WTC11 (cell line): Measurements from ENCODE around the gene NEAT1.

Source experiments
- CREB1 ChIP-seq: sonication (generic); formaldehyde crosslinking; IDR thresholded peaks from 2 replicates; pipeline ENCODE4 v1.8.0; 2023; ENCODE audit warnings: mild to moderate bottlenecking, missing genetic modification reagents
- ESRRA ChIP-seq: sonication (generic); formaldehyde crosslinking; IDR thresholded peaks from 2 replicates; pipeline ENCODE4 v1.8.1; 2022; ENCODE audit warnings: mild to moderate bottlenecking, missing genetic modification reagents, borderline replicate concordance
- FOXK1 ChIP-seq: sonication (generic); formaldehyde crosslinking; IDR thresholded peaks from 2 replicates; pipeline ENCODE4 v1.8.0; 2022; ENCODE audit warnings: mild to moderate bottlenecking, moderate library complexity, missing genetic modification reagents
- JUN ChIP-seq: sonication (generic); formaldehyde crosslinking; IDR thresholded peaks from 2 replicates; pipeline ENCODE4 v1.8.0; 2023; ENCODE audit warnings: mild to moderate bottlenecking, missing genetic modification reagents
- ZNF138 ChIP-seq: sonication (generic); formaldehyde crosslinking; conservative IDR thresholded peaks from 2 replicates; pipeline ENCODE4 v1.8.1; 2022; ENCODE audit warnings: mild to moderate bottlenecking, moderate library complexity, missing genetic modification reagents
- TF ChIP-seq, protein P1 (sequence below): fragments of 200-600 bp; IDR thresholded peaks from 2 replicates; pipeline ENCODE4 v1.8.0; 2022; ENCODE audit warnings: antibody characterized with exemption
- TF ChIP-seq, protein P2 (sequence below): sonication (generic); formaldehyde crosslinking; IDR thresholded peaks from 2 replicates; pipeline ENCODE4 v1.8.0; 2023; ENCODE audit warnings: missing genetic modification reagents, mild to moderate bottlenecking, borderline replicate concordance
- TF ChIP-seq, protein P3 (sequence below): sonication (generic); formaldehyde crosslinking; IDR thresholded peaks from 2 replicates; pipeline ENCODE4 v1.8.0; 2022; ENCODE audit warnings: mild to moderate bottlenecking, missing genetic modification reagents

DNA sequence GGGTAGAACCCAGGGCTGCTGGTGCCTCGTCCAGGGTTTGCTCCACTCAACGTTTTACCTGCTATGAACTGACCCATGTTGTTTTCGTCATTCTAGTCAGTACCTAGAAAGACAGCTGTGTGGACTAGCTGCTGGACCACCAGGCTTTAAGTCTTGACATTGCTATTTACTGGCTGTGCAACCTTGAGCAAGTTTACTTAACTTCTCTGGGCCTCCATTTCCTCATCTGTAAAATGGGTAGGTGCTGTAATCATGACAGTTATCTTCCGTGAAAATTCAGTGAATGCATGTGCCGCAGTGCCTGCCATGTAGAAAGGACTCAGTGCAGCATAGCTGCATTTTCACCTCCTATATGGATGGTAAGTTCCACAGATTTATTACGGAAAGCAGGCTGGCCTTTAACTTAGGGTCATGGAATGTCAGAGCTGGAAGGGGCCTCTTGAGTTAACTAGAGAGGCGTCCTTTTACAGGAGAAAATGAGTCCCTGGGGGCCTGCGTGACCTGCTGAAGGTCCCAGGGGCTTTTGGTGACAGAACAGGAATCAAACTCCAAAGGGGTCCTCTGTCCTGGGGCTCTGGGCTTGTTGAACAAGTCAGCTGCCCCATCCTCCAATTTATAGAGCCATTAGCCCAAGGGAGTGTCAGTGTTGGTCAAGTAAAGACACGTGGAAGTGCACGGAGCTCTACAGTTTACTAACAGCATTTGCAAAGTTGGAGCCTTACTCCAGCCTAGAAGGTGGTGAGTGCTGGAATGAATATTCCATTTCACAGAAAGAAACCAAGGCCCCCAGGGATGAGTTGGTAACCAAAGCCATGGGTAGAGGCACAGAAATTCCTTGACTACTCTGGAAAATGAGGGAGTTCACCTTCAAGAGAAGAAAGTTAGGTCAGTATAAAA lies 64.2 kb downstream of the NEAT1 start:
- TF ChIP-seq, protein P1, sequence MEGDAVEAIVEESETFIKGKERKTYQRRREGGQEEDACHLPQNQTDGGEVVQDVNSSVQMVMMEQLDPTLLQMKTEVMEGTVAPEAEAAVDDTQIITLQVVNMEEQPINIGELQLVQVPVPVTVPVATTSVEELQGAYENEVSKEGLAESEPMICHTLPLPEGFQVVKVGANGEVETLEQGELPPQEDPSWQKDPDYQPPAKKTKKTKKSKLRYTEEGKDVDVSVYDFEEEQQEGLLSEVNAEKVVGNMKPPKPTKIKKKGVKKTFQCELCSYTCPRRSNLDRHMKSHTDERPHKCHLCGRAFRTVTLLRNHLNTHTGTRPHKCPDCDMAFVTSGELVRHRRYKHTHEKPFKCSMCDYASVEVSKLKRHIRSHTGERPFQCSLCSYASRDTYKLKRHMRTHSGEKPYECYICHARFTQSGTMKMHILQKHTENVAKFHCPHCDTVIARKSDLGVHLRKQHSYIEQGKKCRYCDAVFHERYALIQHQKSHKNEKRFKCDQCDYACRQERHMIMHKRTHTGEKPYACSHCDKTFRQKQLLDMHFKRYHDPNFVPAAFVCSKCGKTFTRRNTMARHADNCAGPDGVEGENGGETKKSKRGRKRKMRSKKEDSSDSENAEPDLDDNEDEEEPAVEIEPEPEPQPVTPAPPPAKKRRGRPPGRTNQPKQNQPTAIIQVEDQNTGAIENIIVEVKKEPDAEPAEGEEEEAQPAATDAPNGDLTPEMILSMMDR = no peak
- TF ChIP-seq FOXK1 = no peak
- TF ChIP-seq, protein P2, sequence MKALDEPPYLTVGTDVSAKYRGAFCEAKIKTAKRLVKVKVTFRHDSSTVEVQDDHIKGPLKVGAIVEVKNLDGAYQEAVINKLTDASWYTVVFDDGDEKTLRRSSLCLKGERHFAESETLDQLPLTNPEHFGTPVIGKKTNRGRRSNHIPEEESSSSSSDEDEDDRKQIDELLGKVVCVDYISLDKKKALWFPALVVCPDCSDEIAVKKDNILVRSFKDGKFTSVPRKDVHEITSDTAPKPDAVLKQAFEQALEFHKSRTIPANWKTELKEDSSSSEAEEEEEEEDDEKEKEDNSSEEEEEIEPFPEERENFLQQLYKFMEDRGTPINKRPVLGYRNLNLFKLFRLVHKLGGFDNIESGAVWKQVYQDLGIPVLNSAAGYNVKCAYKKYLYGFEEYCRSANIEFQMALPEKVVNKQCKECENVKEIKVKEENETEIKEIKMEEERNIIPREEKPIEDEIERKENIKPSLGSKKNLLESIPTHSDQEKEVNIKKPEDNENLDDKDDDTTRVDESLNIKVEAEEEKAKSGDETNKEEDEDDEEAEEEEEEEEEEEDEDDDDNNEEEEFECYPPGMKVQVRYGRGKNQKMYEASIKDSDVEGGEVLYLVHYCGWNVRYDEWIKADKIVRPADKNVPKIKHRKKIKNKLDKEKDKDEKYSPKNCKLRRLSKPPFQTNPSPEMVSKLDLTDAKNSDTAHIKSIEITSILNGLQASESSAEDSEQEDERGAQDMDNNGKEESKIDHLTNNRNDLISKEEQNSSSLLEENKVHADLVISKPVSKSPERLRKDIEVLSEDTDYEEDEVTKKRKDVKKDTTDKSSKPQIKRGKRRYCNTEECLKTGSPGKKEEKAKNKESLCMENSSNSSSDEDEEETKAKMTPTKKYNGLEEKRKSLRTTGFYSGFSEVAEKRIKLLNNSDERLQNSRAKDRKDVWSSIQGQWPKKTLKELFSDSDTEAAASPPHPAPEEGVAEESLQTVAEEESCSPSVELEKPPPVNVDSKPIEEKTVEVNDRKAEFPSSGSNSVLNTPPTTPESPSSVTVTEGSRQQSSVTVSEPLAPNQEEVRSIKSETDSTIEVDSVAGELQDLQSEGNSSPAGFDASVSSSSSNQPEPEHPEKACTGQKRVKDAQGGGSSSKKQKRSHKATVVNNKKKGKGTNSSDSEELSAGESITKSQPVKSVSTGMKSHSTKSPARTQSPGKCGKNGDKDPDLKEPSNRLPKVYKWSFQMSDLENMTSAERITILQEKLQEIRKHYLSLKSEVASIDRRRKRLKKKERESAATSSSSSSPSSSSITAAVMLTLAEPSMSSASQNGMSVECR (CRISPR knock-in tag) = no peak
- TF ChIP-seq JUN (CRISPR knock-in tag) = no peak
- no peak for TF ChIP-seq ZNF138
- TF ChIP-seq ESRRA (CRISPR knock-in tag) = no peak
- no peak for TF ChIP-seq CREB1 (CRISPR knock-in tag)
- TF ChIP-seq, protein P3, sequence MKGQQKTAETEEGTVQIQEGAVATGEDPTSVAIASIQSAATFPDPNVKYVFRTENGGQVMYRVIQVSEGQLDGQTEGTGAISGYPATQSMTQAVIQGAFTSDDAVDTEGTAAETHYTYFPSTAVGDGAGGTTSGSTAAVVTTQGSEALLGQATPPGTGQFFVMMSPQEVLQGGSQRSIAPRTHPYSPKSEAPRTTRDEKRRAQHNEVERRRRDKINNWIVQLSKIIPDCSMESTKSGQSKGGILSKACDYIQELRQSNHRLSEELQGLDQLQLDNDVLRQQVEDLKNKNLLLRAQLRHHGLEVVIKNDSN (CRISPR knock-in tag) = no peak
